HL-60 (cell line): ENCODE data around the gene FBXL15.
A peak's percentile ranks its signal among the peaks of the same experiment; 100 is the strongest.

ENCODE experiments used
- DNase-seq, 2 experiments: peaks; one replicate each; pipeline ENCODE4 v3.0.0-alpha.2; 2010 to 2020; ENCODE audit warnings: low read depth in 1 of 2, low spot score in 1 of 2
- H3K27ac ChIP-seq: fragments of 250-450 bp; sonication (Bioruptor Pico); replicated peaks from 2 replicates; pipeline ENCODE4 v1.5.1; 2020; ENCODE audit warnings: mild to moderate bottlenecking, moderate library complexity
- H3K27me3 ChIP-seq: fragments of 250-450 bp; sonication (Bioruptor Pico); 2 replicates; pipeline ENCODE4 v1.5.1; 2021; ENCODE audit warnings: mild to moderate bottlenecking, moderate library complexity; ENCODE audit not compliant: insufficient read depth, poor library complexity, severe bottlenecking
- H3K4me3 ChIP-seq: replicated peaks from 2 replicates; pipeline ENCODE4 v1.5.1; 2011; ENCODE audit warnings: mild to moderate bottlenecking, control low read depth, low read length; ENCODE audit not compliant: insufficient read depth
- GABPA ChIP-seq: IDR thresholded peaks from 2 replicates; pipeline ENCODE4 v1.6.1; 2012; ENCODE audit warnings: low read depth
- POLR2AphosphoS5 ChIP-seq: IDR thresholded peaks from 2 replicates; pipeline ENCODE4 v1.6.1; 2012; ENCODE audit warnings: low read depth
- SPI1 ChIP-seq: IDR thresholded peaks from 2 replicates; pipeline ENCODE4 v1.6.1; 2012; ENCODE audit warnings: low read depth, mild to moderate bottlenecking, borderline replicate concordance
- TF ChIP-seq, protein P1 (sequence below): IDR thresholded peaks from 2 replicates; pipeline ENCODE4 v1.6.1; 2012; ENCODE audit warnings: low read depth; ENCODE audit not compliant: insufficient replicate concordance
- TF ChIP-seq, protein P2 (sequence below): IDR thresholded peaks from one replicate; pipeline ENCODE4 v1.5.1; 2011; ENCODE audit warnings: low read length, control low read depth, inconsistent platforms; ENCODE audit not compliant: insufficient read depth

FBXL15 gene

DNA sequence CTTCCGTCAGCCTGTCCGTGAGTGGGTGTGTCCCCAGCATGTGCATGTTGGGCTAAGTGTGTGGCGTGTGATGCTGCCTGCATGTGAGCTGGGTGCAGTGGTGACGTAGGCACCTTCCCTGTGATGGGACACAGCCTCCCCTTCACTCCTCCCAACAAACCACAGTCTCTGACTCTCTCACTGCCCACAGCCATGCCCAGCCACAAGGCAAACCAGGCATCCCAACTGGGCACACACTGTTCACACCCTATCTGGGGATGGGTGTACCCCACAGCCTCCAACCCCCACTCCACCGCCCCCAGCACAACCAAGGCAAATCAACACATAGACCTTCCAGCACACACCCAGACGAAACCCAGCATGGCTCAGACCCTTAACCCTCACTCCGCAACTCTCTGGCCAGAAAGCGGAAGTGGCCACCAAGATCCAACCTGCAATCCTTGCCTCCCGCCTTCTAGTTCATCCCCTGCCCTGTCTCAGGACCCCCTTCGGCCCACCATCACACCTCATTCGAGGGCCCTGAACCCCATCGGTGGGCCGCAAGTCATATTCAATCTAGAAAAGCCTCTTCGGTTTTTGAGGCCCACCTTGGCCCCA lies 12.4 kb upstream of the FBXL15 start:
- no peak overlapping the region for H3K4me3 ChIP-seq
- peak; percentile 87 for TF ChIP-seq SPI1
- TF ChIP-seq POLR2AphosphoS5: no peak
- DNase-seq: peak in 1 of 2 experiments; percentile 24
- H3K27me3 ChIP-seq: peaks cover 54% of the 10 kb centered on the region
- H3K27ac ChIP-seq: no peak overlapping the region

DNA sequence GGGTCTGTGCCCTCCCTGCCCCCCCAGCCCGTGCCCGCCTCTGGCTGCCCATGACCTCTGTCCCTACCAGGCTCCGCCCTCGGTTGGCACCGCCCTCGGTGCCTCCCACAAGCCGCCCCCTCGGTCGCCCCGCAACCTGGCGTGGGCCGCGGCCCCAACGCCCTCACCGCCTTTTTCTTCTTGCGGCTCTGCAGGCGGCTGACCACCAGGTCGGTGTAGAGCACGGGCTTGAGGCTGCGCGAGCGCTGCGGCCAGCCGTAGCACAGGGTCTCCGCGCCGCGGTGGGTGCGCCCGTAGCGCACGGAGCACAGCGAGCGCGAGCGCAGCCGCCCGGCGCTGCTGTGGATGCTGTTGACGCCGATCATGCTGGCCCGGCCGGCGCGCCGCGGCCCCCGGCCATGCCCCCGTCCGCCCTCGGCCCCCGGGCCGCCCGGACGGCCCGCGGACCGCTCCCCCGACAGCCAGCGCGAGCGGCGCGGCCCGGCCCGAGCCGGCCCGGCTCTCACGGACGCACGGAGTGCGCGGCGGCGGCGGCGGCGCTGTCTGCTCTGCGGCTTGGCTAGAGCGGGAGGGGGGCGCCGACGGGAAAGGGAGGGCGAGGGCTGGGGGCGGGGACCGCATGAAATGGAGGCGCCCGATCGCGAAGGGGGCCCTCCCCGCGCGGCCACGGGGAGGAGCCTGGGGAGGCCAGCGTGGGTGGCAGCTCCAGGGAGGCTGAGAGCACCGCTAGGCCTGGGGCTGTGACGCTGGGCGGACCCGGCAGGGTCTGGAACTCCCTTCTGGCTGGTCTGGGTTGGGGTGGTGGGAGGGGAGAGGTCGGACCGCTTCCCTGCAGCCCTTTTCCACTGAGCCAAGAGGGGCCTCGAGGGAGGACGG lies 11.7 kb upstream of the FBXL15 start:
- Histone ChIP-seq H3K27ac (no peak overlapping the region), H3K4me3 (0 out of 2 replicates have a peak overlapping the region, but pooled peaks have one; percentile 1), H3K27me3 (peaks cover 54% of the 10 kb centered on the region)
- no peak for DNase-seq
- no peak for TF ChIP-seq SPI1
- TF ChIP-seq, protein P1, sequence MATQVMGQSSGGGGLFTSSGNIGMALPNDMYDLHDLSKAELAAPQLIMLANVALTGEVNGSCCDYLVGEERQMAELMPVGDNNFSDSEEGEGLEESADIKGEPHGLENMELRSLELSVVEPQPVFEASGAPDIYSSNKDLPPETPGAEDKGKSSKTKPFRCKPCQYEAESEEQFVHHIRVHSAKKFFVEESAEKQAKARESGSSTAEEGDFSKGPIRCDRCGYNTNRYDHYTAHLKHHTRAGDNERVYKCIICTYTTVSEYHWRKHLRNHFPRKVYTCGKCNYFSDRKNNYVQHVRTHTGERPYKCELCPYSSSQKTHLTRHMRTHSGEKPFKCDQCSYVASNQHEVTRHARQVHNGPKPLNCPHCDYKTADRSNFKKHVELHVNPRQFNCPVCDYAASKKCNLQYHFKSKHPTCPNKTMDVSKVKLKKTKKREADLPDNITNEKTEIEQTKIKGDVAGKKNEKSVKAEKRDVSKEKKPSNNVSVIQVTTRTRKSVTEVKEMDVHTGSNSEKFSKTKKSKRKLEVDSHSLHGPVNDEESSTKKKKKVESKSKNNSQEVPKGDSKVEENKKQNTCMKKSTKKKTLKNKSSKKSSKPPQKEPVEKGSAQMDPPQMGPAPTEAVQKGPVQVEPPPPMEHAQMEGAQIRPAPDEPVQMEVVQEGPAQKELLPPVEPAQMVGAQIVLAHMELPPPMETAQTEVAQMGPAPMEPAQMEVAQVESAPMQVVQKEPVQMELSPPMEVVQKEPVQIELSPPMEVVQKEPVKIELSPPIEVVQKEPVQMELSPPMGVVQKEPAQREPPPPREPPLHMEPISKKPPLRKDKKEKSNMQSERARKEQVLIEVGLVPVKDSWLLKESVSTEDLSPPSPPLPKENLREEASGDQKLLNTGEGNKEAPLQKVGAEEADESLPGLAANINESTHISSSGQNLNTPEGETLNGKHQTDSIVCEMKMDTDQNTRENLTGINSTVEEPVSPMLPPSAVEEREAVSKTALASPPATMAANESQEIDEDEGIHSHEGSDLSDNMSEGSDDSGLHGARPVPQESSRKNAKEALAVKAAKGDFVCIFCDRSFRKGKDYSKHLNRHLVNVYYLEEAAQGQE: no peak
- TF ChIP-seq POLR2AphosphoS5: no peak
- TF ChIP-seq, protein P2, sequence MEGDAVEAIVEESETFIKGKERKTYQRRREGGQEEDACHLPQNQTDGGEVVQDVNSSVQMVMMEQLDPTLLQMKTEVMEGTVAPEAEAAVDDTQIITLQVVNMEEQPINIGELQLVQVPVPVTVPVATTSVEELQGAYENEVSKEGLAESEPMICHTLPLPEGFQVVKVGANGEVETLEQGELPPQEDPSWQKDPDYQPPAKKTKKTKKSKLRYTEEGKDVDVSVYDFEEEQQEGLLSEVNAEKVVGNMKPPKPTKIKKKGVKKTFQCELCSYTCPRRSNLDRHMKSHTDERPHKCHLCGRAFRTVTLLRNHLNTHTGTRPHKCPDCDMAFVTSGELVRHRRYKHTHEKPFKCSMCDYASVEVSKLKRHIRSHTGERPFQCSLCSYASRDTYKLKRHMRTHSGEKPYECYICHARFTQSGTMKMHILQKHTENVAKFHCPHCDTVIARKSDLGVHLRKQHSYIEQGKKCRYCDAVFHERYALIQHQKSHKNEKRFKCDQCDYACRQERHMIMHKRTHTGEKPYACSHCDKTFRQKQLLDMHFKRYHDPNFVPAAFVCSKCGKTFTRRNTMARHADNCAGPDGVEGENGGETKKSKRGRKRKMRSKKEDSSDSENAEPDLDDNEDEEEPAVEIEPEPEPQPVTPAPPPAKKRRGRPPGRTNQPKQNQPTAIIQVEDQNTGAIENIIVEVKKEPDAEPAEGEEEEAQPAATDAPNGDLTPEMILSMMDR: no peak
- TF ChIP-seq GABPA: no peak

DNA sequence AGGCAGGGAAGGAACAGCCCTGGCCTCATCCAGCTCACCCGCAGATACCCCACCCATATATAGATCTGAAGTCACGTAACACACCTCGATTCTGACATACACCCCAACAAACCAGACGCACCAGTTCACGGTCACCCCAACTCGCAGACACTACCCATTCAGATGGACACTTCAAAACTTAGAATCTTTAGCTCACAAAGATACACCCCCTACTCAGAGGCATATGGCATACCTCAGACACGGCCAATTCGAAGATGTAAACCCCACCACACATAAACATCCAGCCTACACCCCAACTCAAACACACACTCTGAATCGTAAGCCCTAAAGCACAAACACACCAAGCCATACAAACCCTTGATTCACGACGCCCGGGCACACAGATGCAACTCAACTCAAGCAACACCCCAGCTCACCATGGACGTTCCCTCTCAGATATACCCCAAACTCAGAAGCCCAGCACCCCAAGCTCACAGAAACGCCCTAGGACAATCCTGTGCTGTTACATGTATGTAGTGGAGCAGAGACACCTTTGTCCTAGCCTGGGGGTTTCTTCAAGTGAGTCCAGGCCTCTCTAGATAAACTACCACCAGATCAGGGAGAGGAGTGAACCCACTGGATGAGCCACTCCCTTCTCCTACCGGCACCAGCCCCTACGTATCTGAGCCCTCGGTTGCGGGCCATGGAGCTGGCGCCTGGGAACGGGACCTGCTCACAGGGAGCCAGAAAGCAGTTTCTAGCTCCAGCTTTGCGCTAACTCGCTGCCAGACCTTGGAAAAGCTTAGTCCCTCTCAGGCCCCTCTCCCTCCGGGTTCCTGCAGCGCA lies 10.8 kb upstream of the FBXL15 start:
- TF ChIP-seq POLR2AphosphoS5 (no peak), SPI1 (no peak), GABPA (no peak)
- TF ChIP-seq, protein P2: no peak
- Histone ChIP-seq H3K27me3 (peaks cover 54% of the 10 kb centered on the region), H3K27ac (no peak overlapping the region), H3K4me3 (no peak overlapping the region)
- no peak for DNase-seq

DNA sequence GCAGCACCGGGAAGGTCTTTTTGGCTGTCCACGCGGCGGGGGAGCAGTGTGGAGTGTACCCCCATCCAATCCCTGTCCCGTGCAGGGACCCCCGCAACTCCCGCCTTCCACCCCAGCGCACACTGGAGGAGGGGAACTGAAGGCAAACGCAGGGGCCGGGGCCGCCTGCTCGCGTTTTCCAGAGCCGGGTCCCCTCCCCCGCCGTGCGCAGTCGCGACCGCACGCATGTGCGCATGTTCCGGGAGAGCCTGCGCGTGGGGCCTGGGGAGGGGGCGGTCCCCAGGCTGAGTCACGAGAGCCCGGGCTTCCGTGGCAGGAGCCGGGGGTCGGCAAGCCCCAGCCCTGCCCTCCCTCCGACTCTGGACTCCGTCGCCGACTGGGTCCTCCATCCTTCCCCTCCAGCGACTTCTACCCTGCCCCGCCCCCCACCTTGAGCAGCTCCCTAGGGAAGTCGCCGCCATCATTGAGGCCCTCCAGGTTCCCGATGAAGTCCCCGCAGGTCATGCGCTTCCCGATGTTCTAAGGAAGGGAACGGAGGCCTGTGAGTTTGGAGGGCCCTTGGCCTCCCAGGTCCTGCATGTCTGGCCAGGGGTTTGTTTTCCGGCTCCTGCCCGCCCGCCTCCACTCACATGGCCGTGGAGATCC lies 10.1 kb upstream of the FBXL15 start:
- DNase-seq: no peak
- peak overlapping the region; percentile 30 for H3K4me3 ChIP-seq
- TF ChIP-seq GABPA (no peak), POLR2AphosphoS5 (no peak), SPI1 (no peak)
- TF ChIP-seq, protein P1: no peak
- TF ChIP-seq, protein P2: no peak
- no peak overlapping the region for H3K27ac ChIP-seq
- peaks cover 54% of the 10 kb centered on the region for H3K27me3 ChIP-seq
